Measurements from ENCODE around the gene POC1A.

- TF ChIP-seq CTCF (IDR thresholded peaks at IDR 0.05; ENCODE audit: low read depth, low read length, poor library complexity, severe bottlenecking) (no peak), EZH2phosphoT487 (IDR thresholded peaks at IDR 0.05; ENCODE audit: borderline replicate concordance, low read length) (no peak)
Observed at GRCh38 chr3:52178537-52178936, 24.3 kb upstream of the POC1A start.
